Ishikawa (cell line): ENCODE data around the gene AGAP1.

Source experiments
- CEBPB ChIP-seq: IDR thresholded peaks from 2 replicates; pipeline ENCODE4 v1.6.1; 2012
- CREB1 ChIP-seq: IDR thresholded peaks from 2 replicates; pipeline ENCODE4 v1.6.1; 2012; ENCODE audit warnings: low read depth
- EGR1 ChIP-seq: IDR thresholded peaks from 2 replicates; pipeline ENCODE4 v1.6.1; 2012
- EP300 ChIP-seq: IDR thresholded peaks from 2 replicates; pipeline ENCODE4 v1.6.1; 2012; ENCODE audit warnings: borderline replicate concordance
- FOXM1 ChIP-seq: IDR thresholded peaks from 2 replicates; pipeline ENCODE4 v1.6.1; 2012; ENCODE audit warnings: low read depth, borderline replicate concordance
- NFIC ChIP-seq: IDR thresholded peaks from 2 replicates; pipeline ENCODE4 v1.6.1; 2012
- RAD21 ChIP-seq: IDR thresholded peaks from 2 replicates; pipeline ENCODE4 v1.6.1; 2012; ENCODE audit warnings: low read depth
- TAF1 ChIP-seq: IDR thresholded peaks from 2 replicates; pipeline ENCODE4 v1.6.1; 2012; ENCODE audit warnings: low read depth, mild to moderate bottlenecking
- TCF12 ChIP-seq: IDR thresholded peaks from 2 replicates; pipeline ENCODE4 v1.6.1; 2012; ENCODE audit warnings: low read depth
- TEAD4 ChIP-seq: IDR thresholded peaks from 2 replicates; pipeline ENCODE4 v1.6.1; 2012
- YY1 ChIP-seq: IDR thresholded peaks from 2 replicates; pipeline ENCODE4 v1.6.1; 2012; ENCODE audit warnings: low read depth
- ZBTB7A ChIP-seq: IDR thresholded peaks from 2 replicates; pipeline ENCODE4 v1.6.1; 2012; ENCODE audit warnings: low read depth
- TF ChIP-seq, protein P1 (sequence below): IDR thresholded peaks from 2 replicates; pipeline ENCODE4 v1.6.1; 2012
- TF ChIP-seq, protein P2 (sequence below): IDR thresholded peaks from 2 replicates; pipeline ENCODE4 v1.6.1; 2012
- TF ChIP-seq, protein P3 (sequence below): IDR thresholded peaks from 2 replicates; pipeline ENCODE4 v1.6.1; 2012; ENCODE audit warnings: low read depth, mild to moderate bottlenecking

AGAP1 gene

DNA sequence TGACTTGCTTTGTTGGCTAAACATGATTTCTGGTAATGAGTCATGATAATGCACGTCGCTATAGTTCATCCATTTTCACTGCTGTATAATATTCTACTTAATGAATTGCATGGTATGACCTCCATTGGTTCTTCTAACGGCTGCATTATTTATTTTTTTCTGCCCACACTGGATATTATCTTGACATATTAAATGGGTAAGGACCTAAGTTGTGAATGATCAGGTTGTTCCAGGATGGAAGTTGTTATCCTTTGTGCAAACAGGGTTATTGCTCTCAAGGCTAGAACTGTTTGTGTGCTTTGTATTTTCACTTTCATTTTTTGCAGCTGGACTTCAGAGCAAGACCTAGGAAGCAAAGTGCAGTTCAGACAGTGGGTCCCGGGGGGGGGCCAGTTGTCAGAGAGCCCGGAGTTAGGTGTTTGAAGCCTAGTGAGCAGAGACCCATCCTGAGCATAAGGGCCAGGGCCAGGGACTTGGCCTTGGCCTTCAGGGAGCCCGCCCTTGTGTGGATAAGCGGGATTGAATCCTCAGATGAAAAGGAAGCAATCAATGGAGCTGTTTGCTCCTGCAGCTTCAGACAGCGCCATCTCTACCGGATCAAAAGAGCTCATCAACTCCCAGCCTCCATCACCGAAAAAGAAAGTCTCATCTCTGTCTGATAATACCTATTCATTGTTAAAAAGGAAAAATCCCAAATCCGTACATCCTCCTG is 48.2 kb downstream of the AGAP1 start:
- TF ChIP-seq EP300 (no peak), CEBPB (no peak), TAF1 (no peak), ZBTB7A (no peak), CREB1 (no peak), EGR1 (no peak), RAD21 (no peak), FOXM1 (no peak), TEAD4 (no peak), YY1 (no peak), TCF12 (no peak), NFIC (no peak)
- TF ChIP-seq, protein P1, sequence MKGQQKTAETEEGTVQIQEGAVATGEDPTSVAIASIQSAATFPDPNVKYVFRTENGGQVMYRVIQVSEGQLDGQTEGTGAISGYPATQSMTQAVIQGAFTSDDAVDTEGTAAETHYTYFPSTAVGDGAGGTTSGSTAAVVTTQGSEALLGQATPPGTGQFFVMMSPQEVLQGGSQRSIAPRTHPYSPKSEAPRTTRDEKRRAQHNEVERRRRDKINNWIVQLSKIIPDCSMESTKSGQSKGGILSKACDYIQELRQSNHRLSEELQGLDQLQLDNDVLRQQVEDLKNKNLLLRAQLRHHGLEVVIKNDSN: no peak
- TF ChIP-seq, protein P2, sequence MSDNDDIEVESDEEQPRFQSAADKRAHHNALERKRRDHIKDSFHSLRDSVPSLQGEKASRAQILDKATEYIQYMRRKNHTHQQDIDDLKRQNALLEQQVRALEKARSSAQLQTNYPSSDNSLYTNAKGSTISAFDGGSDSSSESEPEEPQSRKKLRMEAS: no peak
- TF ChIP-seq, protein P3, sequence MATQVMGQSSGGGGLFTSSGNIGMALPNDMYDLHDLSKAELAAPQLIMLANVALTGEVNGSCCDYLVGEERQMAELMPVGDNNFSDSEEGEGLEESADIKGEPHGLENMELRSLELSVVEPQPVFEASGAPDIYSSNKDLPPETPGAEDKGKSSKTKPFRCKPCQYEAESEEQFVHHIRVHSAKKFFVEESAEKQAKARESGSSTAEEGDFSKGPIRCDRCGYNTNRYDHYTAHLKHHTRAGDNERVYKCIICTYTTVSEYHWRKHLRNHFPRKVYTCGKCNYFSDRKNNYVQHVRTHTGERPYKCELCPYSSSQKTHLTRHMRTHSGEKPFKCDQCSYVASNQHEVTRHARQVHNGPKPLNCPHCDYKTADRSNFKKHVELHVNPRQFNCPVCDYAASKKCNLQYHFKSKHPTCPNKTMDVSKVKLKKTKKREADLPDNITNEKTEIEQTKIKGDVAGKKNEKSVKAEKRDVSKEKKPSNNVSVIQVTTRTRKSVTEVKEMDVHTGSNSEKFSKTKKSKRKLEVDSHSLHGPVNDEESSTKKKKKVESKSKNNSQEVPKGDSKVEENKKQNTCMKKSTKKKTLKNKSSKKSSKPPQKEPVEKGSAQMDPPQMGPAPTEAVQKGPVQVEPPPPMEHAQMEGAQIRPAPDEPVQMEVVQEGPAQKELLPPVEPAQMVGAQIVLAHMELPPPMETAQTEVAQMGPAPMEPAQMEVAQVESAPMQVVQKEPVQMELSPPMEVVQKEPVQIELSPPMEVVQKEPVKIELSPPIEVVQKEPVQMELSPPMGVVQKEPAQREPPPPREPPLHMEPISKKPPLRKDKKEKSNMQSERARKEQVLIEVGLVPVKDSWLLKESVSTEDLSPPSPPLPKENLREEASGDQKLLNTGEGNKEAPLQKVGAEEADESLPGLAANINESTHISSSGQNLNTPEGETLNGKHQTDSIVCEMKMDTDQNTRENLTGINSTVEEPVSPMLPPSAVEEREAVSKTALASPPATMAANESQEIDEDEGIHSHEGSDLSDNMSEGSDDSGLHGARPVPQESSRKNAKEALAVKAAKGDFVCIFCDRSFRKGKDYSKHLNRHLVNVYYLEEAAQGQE: no peak

DNA sequence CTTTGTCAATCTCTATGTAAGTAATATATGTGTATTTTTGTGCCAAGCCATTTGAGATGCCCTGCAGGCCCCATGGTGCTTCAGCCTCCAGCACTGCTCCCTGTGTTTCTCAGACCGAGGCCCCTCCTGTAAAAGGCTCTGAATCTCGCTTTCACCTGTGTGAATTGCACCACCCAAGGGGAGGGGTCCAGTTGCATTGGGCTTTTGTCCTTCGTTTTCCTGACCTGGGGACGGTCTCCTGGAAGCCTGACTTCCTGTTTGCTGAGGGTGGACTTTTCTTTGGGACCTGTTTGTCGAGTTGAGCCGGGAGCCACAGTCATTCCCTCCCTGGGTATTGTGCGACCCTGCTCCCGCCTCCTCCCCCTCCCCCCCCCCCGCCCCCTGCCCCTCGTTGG is 48.9 kb downstream of the AGAP1 start:
- TF ChIP-seq, protein P3: no peak
- no peak for TF ChIP-seq CREB1

DNA sequence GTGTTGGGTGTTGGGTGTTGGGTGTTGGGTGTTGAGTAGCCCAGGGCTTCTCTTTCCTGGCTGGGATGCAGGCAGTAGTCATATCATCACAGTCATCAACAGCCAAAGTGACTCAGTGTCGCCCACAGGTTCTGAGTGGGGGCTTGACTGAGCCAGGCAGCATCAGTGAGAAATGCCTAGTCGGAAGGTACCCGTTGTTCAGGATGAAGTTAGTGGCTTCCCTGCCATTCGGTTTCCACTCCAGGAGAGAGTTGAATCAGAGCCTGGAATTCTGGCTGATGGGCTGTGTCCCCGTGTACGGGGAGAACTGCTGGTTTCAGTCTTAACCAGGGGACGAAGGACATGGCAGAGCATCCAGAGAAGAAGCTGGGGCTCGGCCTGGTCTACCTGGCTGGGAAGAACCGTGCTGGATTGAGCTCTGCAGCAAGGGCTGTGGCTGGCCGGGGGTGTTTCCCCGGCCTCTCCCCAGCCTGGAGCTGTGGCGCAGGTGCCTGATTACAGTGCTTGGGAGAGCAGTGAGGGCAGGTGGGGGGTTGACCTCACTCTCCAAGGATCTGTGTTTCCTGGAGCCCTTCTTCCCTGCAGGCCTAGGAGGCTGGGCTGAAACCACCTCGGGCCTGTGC is 49.4 kb downstream of the AGAP1 start:
- TF ChIP-seq CREB1: no peak
- no peak for TF ChIP-seq EP300

DNA sequence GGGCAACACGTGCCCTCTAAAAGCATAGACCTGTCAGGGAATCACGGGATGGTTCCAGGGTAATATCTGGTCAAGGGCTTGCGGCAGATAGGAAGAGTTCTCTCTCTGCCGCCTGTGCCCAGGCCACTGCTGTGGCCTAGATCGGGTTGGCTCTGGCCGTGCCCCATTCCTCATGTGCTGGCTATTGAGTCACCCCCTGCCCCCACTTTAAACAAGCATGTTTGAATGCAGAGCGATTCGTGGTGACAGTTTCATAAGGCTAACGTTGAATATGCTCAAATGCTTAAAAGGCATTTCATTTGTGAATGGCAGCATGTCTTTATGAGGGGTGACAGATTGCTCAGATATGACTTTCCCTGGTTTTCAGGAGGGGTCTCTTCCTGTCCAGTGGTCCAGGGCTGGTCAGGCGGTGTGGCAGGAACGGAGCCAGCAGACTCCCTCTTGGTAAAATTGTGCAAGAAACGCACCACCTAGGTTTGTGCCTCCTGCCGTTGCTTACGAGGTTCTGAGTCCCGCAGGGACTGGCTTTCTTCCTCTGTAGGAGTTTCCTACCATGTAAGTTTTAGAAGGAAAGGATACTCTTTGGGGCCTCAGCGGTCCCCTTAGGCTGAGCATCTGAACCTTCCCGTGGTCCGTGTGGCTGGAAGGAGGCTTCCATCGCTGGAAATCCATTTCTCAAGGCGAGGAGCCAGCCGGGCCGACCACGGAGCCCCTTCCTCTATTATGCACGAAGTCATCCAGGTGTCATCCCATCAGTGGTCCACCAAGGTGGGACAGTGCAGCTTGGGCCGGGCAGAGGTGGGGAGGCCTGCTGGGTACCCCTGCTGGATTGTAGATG is 50.2 kb downstream of the AGAP1 start:
- TF ChIP-seq CEBPB (no peak), EGR1 (no peak), CREB1 (no peak), NFIC (no peak), TCF12 (no peak), YY1 (no peak), ZBTB7A (no peak), TEAD4 (no peak), TAF1 (no peak), RAD21 (no peak), EP300 (no peak), FOXM1 (no peak)
- TF ChIP-seq, protein P2: no peak
- TF ChIP-seq, protein P3: no peak
- TF ChIP-seq, protein P1: no peak
